K562 (cell line): ENCODE measurements around the gene BANF2. TPM values are rescaled to one million over a fixed set of nuclear protein-coding genes. Genes with fewer than 3 reads are reported as not detected.

Source experiments
- CSDE1 ChIP-seq, 2 experiments: fragments of 450-650 bp; IDR thresholded peaks; 2 replicates each; pipeline ENCODE4 v1.6.1; 2016; ENCODE audit warnings: mild to moderate bottlenecking in 1 of 2
- CTBP1 ChIP-seq: fragments of 450-650 bp; IDR thresholded peaks from 2 replicates; pipeline ENCODE4 v1.6.1; 2016; ENCODE audit warnings: borderline replicate concordance
- FOXA3 ChIP-seq, 2 experiments: fragments of 450-650 bp in 1 of 2; sonication (generic) in 1 of 2; formaldehyde crosslinking; IDR thresholded peaks in 1 of 2; conservative IDR thresholded peaks in 1 of 2; 2 replicates each; pipeline versions ENCODE4 v1.4.0 to v1.8.0; 2020 to 2022; ENCODE audit warnings: mild to moderate bottlenecking in 2 of 2, missing genetic modification reagents in 1 of 2
- NFE2 ChIP-seq: IDR thresholded peaks from 2 replicates; pipeline ENCODE4 v1.6.1; 2014; ENCODE audit warnings: antibody characterized with exemption, low read depth
- NFRKB ChIP-seq: fragments of 450-650 bp; IDR thresholded peaks from 2 replicates; pipeline ENCODE4 v1.6.1; 2016; ENCODE audit warnings: low read depth
- NONO ChIP-seq, 2 experiments: fragments of 200-400 bp in 1 of 2; fragments of 450-650 bp in 1 of 2; formaldehyde crosslinking in 1 of 2; IDR thresholded peaks; 2 replicates each; pipeline ENCODE4 v1.6.1; 2017; ENCODE audit warnings: low read depth in 2 of 2, mild to moderate bottlenecking in 2 of 2, moderate library complexity in 2 of 2, low read length in 1 of 2
- PPARD ChIP-seq: fragments of 250-450 bp; sonication (Bioruptor Pico); IDR thresholded peaks from 2 replicates; pipeline ENCODE4 v1.8.0; 2022; ENCODE audit warnings: inconsistent platforms, mild to moderate bottlenecking, moderate library complexity
- TCF3 ChIP-seq: sonication (generic); formaldehyde crosslinking; IDR thresholded peaks from 2 replicates; pipeline ENCODE4 v1.4.0; 2020; ENCODE audit warnings: mild to moderate bottlenecking, missing genetic modification reagents
- ZNF24 ChIP-seq: fragments of 450-650 bp; IDR thresholded peaks from 2 replicates; pipeline ENCODE4 v1.6.1; 2016
- ZNF583 ChIP-seq: fragments of 250-450 bp; sonication (Bioruptor Pico); IDR thresholded peaks from 2 replicates; pipeline ENCODE4 v1.4.0; 2020
- polyA plus RNA-seq, 8 experiments: library from polyadenylated mRNA; depleted of rRNA in 4 of 8; stranded (reverse) in 5 of 8; unstranded in 3 of 8; fragments of >200 nt; fragmentation: Nextera tagmentation in 2 of 8; fragmentation: Illumina TruSeq in 1 of 8; extraction: Ambion mirVana in 2 of 8; extraction: Trizol in 1 of 8; gene quantifications; 2 replicates each; pipeline versions ENCODE4 v1.2.1 to v1.2.3, GENCODE V29; 2011 to 2014; ENCODE audit warnings: inconsistent platforms in 1 of 8, missing spikeins in 1 of 8
- total RNA-seq, 7 experiments: library from RNA; depleted of rRNA in 6 of 7; stranded (reverse); fragments of >200 nt in 6 of 7; fragmentation: Illumina TruSeq in 2 of 7; extraction: Trizol in 2 of 7; gene quantifications; 2 replicates each; pipeline versions ENCODE4 v1.2.1 to v1.2.3, GENCODE V29; 2011 to 2021; ENCODE audit warnings: low replicate concordance in 1 of 7
- TF ChIP-seq, protein P1 (sequence below), 2 experiments: IDR thresholded peaks in 1 of 2; conservative IDR thresholded peaks in 1 of 2; 2 replicates each; pipeline ENCODE4 v1.6.1; 2016; ENCODE audit warnings: low read depth in 2 of 2, mild to moderate bottlenecking in 1 of 2, missing compliant biosample characterization in 1 of 2, missing genetic modification characterization in 1 of 2, moderate library complexity in 1 of 2
- TF ChIP-seq, protein P2 (sequence below): fragments of 450-650 bp; formaldehyde crosslinking; IDR thresholded peaks from 2 replicates; pipeline ENCODE4 v1.4.0; 2022; ENCODE audit warnings: missing genetic modification characterization
- TF ChIP-seq, protein P3 (sequence below): fragments of 200-800 bp; sonication (Bioruptor generic); IDR thresholded peaks from 2 replicates; pipeline ENCODE4 v1.6.1; 2017; ENCODE audit warnings: missing genetic modification characterization, missing compliant biosample characterization
- TF ChIP-seq, protein P4 (sequence below), 2 experiments: fragments of 450-650 bp in 1 of 2; IDR thresholded peaks; 2 replicates each; pipeline ENCODE4 v1.6.1; 2011 to 2017; ENCODE audit warnings: low read depth in 2 of 2, antibody characterized with exemption in 1 of 2, borderline replicate concordance in 1 of 2, low read length in 1 of 2, mild to moderate bottlenecking in 1 of 2, mixed read lengths in 1 of 2; ENCODE audit not compliant: control insufficient read depth in 1 of 2
- TF ChIP-seq, protein P5 (sequence below): fragments of 250-450 bp; sonication (Bioruptor Pico); IDR thresholded peaks from 2 replicates; pipeline ENCODE4 v1.8.0; 2021; ENCODE audit warnings: mild to moderate bottlenecking, moderate library complexity

BANF2 gene
- total and polyA plus RNA-seq, 9 of the 15 experiments (the other 6 are each of a cell fraction or from before 2014, with no cell fraction given), result not detected

DNA sequence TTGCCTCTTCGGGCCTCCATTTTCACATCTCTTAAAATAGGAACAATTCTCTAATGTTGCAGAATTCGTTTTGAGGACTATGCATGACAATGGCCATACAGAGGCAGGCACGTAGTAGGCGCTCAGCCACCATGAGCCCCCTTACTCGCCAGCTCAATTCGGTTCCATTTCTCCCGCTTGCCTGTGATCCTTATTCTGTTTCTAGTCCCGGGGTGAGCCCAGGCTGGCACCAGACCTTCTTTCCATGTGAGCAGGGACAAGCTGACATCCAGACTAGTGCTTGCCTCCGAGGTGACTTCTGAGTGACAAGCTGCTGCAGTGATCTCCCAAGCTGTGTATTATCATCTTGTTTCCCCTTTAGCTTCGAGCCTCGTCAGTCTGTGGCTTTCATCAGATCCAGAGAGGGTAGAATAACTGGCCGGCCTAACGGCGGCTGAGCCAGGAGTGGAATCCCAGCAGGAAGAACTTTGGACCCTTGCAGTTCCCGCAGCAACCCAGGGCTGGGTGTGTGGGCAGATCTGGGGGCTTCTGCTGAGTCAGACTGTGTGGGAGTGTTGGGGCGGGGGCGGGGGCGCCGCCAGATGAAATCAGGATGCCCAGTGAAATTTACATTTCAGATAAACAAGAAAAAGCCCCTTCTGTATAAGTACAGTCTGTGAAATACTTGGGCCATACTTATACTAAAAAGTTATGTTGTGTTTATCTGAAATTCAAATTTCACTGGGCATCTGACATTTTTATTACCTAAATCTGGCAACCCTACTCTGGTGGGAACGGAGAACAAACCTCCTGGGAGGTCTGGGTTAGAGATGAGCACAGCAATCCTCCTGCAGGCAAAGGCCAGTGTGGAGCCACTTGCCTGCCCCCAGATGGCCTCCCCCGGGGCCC lies 10.9 kb downstream of the BANF2 start (continued):
- TF ChIP-seq, protein P1, sequence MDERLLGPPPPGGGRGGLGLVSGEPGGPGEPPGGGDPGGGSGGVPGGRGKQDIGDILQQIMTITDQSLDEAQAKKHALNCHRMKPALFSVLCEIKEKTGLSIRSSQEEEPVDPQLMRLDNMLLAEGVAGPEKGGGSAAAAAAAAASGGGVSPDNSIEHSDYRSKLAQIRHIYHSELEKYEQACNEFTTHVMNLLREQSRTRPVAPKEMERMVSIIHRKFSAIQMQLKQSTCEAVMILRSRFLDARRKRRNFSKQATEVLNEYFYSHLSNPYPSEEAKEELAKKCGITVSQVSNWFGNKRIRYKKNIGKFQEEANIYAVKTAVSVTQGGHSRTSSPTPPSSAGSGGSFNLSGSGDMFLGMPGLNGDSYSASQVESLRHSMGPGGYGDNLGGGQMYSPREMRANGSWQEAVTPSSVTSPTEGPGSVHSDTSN (CRISPR knock-in tag; IDR thresholded peaks at IDR 0.05; ENCODE audit: low read depth), result no peak
- TF ChIP-seq, protein P1 (tag; conservative IDR thresholded peaks at IDR 0.05; ENCODE audit: low read depth), result no peak
- TF ChIP-seq, protein P2, sequence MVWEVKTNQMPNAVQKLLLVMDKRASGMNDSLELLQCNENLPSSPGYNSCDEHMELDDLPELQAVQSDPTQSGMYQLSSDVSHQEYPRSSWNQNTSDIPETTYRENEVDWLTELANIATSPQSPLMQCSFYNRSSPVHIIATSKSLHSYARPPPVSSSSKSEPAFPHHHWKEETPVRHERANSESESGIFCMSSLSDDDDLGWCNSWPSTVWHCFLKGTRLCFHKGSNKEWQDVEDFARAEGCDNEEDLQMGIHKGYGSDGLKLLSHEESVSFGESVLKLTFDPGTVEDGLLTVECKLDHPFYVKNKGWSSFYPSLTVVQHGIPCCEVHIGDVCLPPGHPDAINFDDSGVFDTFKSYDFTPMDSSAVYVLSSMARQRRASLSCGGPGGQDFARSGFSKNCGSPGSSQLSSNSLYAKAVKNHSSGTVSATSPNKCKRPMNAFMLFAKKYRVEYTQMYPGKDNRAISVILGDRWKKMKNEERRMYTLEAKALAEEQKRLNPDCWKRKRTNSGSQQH (CRISPR knock-in tag), result no peak
- TF ChIP-seq, protein P3, sequence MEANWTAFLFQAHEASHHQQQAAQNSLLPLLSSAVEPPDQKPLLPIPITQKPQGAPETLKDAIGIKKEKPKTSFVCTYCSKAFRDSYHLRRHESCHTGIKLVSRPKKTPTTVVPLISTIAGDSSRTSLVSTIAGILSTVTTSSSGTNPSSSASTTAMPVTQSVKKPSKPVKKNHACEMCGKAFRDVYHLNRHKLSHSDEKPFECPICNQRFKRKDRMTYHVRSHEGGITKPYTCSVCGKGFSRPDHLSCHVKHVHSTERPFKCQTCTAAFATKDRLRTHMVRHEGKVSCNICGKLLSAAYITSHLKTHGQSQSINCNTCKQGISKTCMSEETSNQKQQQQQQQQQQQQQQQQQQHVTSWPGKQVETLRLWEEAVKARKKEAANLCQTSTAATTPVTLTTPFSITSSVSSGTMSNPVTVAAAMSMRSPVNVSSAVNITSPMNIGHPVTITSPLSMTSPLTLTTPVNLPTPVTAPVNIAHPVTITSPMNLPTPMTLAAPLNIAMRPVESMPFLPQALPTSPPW (CRISPR knock-in tag), result peak; percentile 55; the same call in 1 of the 2 replicates
- TF ChIP-seq FOXA3 (CRISPR knock-in tag; conservative IDR thresholded peaks at IDR 0.05 in 1 of 2, IDR thresholded peaks at IDR 0.05 in 1 of 2) (no peak), NFE2 (peak; percentile 52), PPARD (CRISPR knock-in tag) (no peak), NFRKB (no peak), ZNF24 (no peak), TCF3 (CRISPR knock-in tag) (no peak), ZNF583 (CRISPR knock-in tag) (no peak), CSDE1 (IDR thresholded peaks at IDR 0.05) (no peak), CTBP1 (no peak), NONO (IDR thresholded peaks at IDR 0.05; ENCODE audit: low read depth in 2 of 2, low read length in 1 of 2) (no peak)
- TF ChIP-seq, protein P4, sequence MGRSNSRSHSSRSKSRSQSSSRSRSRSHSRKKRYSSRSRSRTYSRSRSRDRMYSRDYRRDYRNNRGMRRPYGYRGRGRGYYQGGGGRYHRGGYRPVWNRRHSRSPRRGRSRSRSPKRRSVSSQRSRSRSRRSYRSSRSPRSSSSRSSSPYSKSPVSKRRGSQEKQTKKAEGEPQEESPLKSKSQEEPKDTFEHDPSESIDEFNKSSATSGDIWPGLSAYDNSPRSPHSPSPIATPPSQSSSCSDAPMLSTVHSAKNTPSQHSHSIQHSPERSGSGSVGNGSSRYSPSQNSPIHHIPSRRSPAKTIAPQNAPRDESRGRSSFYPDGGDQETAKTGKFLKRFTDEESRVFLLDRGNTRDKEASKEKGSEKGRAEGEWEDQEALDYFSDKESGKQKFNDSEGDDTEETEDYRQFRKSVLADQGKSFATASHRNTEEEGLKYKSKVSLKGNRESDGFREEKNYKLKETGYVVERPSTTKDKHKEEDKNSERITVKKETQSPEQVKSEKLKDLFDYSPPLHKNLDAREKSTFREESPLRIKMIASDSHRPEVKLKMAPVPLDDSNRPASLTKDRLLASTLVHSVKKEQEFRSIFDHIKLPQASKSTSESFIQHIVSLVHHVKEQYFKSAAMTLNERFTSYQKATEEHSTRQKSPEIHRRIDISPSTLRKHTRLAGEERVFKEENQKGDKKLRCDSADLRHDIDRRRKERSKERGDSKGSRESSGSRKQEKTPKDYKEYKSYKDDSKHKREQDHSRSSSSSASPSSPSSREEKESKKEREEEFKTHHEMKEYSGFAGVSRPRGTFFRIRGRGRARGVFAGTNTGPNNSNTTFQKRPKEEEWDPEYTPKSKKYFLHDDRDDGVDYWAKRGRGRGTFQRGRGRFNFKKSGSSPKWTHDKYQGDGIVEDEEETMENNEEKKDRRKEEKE (IDR thresholded peaks at IDR 0.05; ENCODE audit: borderline replicate concordance in 1 of 2, control insufficient read depth in 1 of 2, low read depth in 2 of 2, low read length in 1 of 2), result no peak
- TF ChIP-seq, protein P5, sequence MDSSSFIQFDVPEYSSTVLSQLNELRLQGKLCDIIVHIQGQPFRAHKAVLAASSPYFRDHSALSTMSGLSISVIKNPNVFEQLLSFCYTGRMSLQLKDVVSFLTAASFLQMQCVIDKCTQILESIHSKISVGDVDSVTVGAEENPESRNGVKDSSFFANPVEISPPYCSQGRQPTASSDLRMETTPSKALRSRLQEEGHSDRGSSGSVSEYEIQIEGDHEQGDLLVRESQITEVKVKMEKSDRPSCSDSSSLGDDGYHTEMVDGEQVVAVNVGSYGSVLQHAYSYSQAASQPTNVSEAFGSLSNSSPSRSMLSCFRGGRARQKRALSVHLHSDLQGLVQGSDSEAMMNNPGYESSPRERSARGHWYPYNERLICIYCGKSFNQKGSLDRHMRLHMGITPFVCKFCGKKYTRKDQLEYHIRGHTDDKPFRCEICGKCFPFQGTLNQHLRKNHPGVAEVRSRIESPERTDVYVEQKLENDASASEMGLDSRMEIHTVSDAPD (CRISPR knock-in tag), result no peak
